Activated B cell treated with CpG ODN at 0.5 μM for 24 hours (primary cell): Measurements from ENCODE around the gene ARHGAP24. TPM values are rescaled to one million over a fixed set of nuclear protein-coding genes. Genes with fewer than 3 reads are reported as not detected.

Experiments
- ATAC-seq: fragments of 200-7000 bp; cut with Tn5 transposase; one replicate; pipeline ENCODE4 v1.10.0; 2021; ENCODE audit warnings: low read depth, mild to moderate bottlenecking, moderate library complexity
- CTCF ChIA-PET: fragments of 350-600 bp; sonication (Branson Sonifier 250); formaldehyde crosslinking; loops from one replicate; lab custom pipeline; 2021; ENCODE audit warnings: antibody characterized with exemption; lab: Charles Lee
- POLR2A ChIA-PET: fragments of 350-600 bp; sonication (Branson Sonifier 250); formaldehyde crosslinking; loops from one replicate; lab custom pipeline; 2021; ENCODE audit warnings: antibody characterized with exemption; lab: Charles Lee
- DNase-seq: peaks from one replicate; pipeline ENCODE4 v3.0.0; 2022
- H3K27ac Mint-ChIP-seq: one replicate; pipeline ENCODE4 v1.8.0; 2020; ENCODE audit warnings: mixed read lengths
- H3K27me3 Mint-ChIP-seq: one replicate; pipeline ENCODE4 v1.8.0; 2021; ENCODE audit warnings: mixed read lengths
- H3K36me3 Mint-ChIP-seq: one replicate; pipeline ENCODE4 v1.8.0; 2021; ENCODE audit warnings: low read depth, mixed read lengths
- H3K4me1 Mint-ChIP-seq: one replicate; pipeline ENCODE4 v1.8.0; 2021; ENCODE audit warnings: mixed read lengths
- H3K4me3 Mint-ChIP-seq: one replicate; pipeline ENCODE4 v1.8.0; 2020; ENCODE audit warnings: mild to moderate bottlenecking, mixed read lengths
- H3K9me3 Mint-ChIP-seq: one replicate; pipeline ENCODE4 v1.8.0; 2020; ENCODE audit warnings: mixed read lengths
- CTCF ChIP-seq: fragments of 200-600 bp; IDR thresholded peaks from one replicate; pipeline ENCODE4 v1.8.0; 2022; ENCODE audit warnings: antibody characterized with exemption, mild to moderate bottlenecking
- intact Hi-C: fragments of 100-400 bp; cut with micrococcal nuclease; formaldehyde crosslinking; loops from one replicate; pipeline ENCODE4 v1.15.1; 2024
- total RNA-seq: library from RNA; stranded (reverse); gene quantifications from 2 replicates; pipeline ENCODE4 v1.2.3, GENCODE V29; 2022

Gene ARHGAP24
- total RNA-seq, 1 donor from 2014 or later: 231 TPM

- no peak for TF ChIP-seq CTCF
- Mint-ChIP-seq H3K27ac (no peak overlapping the region), H3K4me1 (peaks cover 14% of the 10 kb centered on the region), H3K4me3 (no peak overlapping the region), H3K36me3 (no peaks in the 10 kb centered on the region), H3K9me3 (no peaks in the 10 kb centered on the region), H3K27me3 (no peaks in the 10 kb centered on the region)
- intact Hi-C loops: no loop called here
- POLR2A ChIA-PET: no interaction called here
- no peak for ATAC-seq
- CTCF ChIA-PET: no interaction called here
- no peak for DNase-seq
Observed at GRCh38 chr4:85459736-85460135, 15.2 kb upstream of the ARHGAP24 start.

GRCh38 chr4:85474356-85474755, 594 bp upstream of the ARHGAP24 start:
- Mint-ChIP-seq H3K27me3 (no peaks in the 10 kb centered on the region), H3K36me3 (peaks cover 24% of the 10 kb centered on the region), H3K4me1 (peaks cover 45% of the 10 kb centered on the region), H3K9me3 (no peaks in the 10 kb centered on the region), H3K4me3 (peak overlapping the region; percentile 99), H3K27ac (peak overlapping the region; percentile 99)
- intact Hi-C loops: loop anchor here (2.0 kb wide), 3 partner anchors 24 to 82 kb away; no protein-coding TSS in a partner anchor
- POLR2A ChIA-PET: interaction anchor here (0.6 to 3.7 kb wide), 18 partner anchors 17 to 273 kb away, joined by 3 to 27 read pairs (median 6); no protein-coding TSS in a partner anchor
- ATAC-seq: no peak
- TF ChIP-seq CTCF: no peak
- DNase-seq: no peak
- CTCF ChIA-PET: interaction anchor here (0.7 to 2.2 kb wide), 9 partner anchors 15 to 274 kb away, joined by 3 to 22 read pairs (median 4); no protein-coding TSS in a partner anchor

DNA sequence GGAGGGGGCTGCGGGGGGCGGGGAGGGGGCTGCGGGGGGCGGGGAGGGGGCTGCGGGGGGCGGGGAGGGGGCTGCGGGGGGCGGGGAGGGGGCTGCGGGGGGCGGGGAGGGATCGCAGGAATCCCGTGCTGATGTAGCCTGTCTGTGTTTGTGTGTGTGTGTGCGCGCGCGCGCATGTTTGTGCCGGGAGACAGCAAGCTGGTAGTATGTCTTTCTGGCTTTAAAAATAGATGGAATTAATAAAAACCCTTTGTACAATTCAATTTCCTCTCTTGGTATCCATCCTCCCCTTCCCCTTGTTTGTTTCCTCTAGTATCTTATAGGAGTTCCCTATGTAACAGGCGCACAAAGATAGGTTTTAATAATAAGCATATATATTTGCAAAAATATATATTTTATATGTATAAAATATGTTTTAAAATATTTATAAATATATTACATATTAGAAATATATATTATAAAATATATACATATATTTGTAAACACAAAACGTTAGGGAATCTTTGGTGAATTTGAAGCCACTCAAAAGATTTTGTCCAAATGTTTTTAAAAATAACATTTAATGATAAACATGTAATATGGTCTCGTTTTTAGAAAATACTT, 782 bp downstream of the ARHGAP24 start:
- peaks cover 58% of the 10 kb centered on the region for H3K4me1 Mint-ChIP-seq
- peak overlapping the region; percentile 99 for H3K27ac Mint-ChIP-seq
- intact Hi-C loops: loop anchor here (1.0 to 5.0 kb wide), 13 partner anchors 16 to 328 kb away; no protein-coding TSS in a partner anchor
- peak overlapping the region; percentile 99 for H3K4me3 Mint-ChIP-seq
- ATAC-seq (no peak), DNase-seq (no peak)
- POLR2A ChIA-PET: interaction anchor here (0.7 to 3.7 kb wide), 20 partner anchors 10 to 272 kb away, joined by 3 to 27 read pairs (median 4); no protein-coding TSS in a partner anchor
- peaks cover 24% of the 10 kb centered on the region for H3K36me3 Mint-ChIP-seq
- TF ChIP-seq CTCF: no peak
- H3K27me3 Mint-ChIP-seq: no peaks in the 10 kb centered on the region
- CTCF ChIA-PET: interaction anchor here (1.1 to 2.2 kb wide), 5 partner anchors 14 to 273 kb away, joined by 3 to 22 read pairs (median 4); no protein-coding TSS in a partner anchor
- no peaks in the 10 kb centered on the region for H3K9me3 Mint-ChIP-seq

DNA sequence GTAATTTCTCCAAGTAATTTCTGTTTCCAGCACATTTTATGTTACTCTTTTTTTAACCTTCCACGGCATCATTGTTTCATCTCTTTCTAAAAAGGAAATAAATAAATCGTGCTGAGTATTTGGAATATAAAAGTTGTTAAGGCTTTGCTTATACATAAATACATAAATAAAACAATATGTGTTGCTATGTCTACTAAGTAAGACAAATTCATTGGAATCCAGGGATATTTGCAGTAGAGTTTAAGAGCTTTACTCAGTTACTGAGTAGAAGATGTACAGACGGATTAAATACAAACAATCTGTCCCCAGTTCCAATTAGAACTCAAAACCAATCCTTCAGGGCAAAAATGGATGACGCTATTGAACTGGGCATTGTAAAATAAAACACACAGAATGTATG, 1.4 kb downstream of the ARHGAP24 start:
- Mint-ChIP-seq H3K27me3 (no peaks in the 10 kb centered on the region), H3K4me3 (peak overlapping the region; percentile 81), H3K4me1 (peaks cover 63% of the 10 kb centered on the region), H3K9me3 (no peaks in the 10 kb centered on the region), H3K27ac (peak overlapping the region; percentile 85), H3K36me3 (peaks cover 24% of the 10 kb centered on the region)
- ChIA-PET CTCF (no interaction called here), POLR2A (interaction anchor here (1.0 to 3.7 kb wide), 4 partner anchors 22 to 85 kb away, joined by 5 to 27 read pairs (median 26); no protein-coding TSS in a partner anchor)
- ATAC-seq (no peak), DNase-seq (no peak)
- no peak for TF ChIP-seq CTCF
- intact Hi-C loops: loop anchor here (5.0 kb wide), 3 partner anchors 36 to 329 kb away; no protein-coding TSS in a partner anchor

GRCh38 chr4:85477534-85477933, 2.6 kb downstream of the ARHGAP24 start:
- POLR2A ChIA-PET: interaction anchor here (1.7 kb wide), 1 partner anchor 12 kb away, joined by 6 read pairs; no protein-coding TSS in a partner anchor
- TF ChIP-seq CTCF: no peak
- peaks cover 29% of the 10 kb centered on the region for H3K36me3 Mint-ChIP-seq
- H3K4me1 Mint-ChIP-seq: peaks cover 72% of the 10 kb centered on the region
- no peaks in the 10 kb centered on the region for H3K27me3 Mint-ChIP-seq
- peak overlapping the region; percentile 81 for H3K4me3 Mint-ChIP-seq
- peak overlapping the region; percentile 85 for H3K27ac Mint-ChIP-seq
- CTCF ChIA-PET: no interaction called here
- intact Hi-C loops: loop anchor here (5.0 kb wide), 3 partner anchors 35 to 330 kb away; no protein-coding TSS in a partner anchor
- no peak for DNase-seq
- no peak for ATAC-seq
- H3K9me3 Mint-ChIP-seq: no peaks in the 10 kb centered on the region
